Neural progenitor cell (in vitro differentiated cells): ENCODE data around the gene COL23A1.

Experiments used
- CTCF ChIP-seq: fragments of 200-600 bp; sonication (generic); IDR thresholded peaks from 2 replicates; pipeline ENCODE4 v1.5.1; 2017; ENCODE audit warnings: antibody characterized with exemption, mild to moderate bottlenecking
- EZH2 ChIP-seq: fragments of 200-600 bp; sonication (generic); IDR thresholded peaks from 2 replicates; pipeline ENCODE4 v1.6.1; 2017; ENCODE audit warnings: antibody characterized with exemption, mild to moderate bottlenecking, moderate library complexity
- EZH2phosphoT487 ChIP-seq: fragments of 200-600 bp; sonication (generic); IDR thresholded peaks from 2 replicates; pipeline ENCODE4 v1.6.1; 2017; ENCODE audit warnings: antibody characterized with exemption

GRCh38 chr5:178335302-178336030, 254.7 kb downstream of the COL23A1 start:
- no peak for TF ChIP-seq CTCF
- TF ChIP-seq EZH2: no peak
- no peak for TF ChIP-seq EZH2phosphoT487
